Measurements from ENCODE around the gene KCNK7. TPM values are rescaled to one million over a fixed set of nuclear protein-coding genes. Genes with fewer than 3 reads are reported as not detected.

The KCNK7 gene
- total and polyA plus RNA-seq, 2 experiments from 2014 or later = 0.60 TPM; not detected in 1

DNA sequence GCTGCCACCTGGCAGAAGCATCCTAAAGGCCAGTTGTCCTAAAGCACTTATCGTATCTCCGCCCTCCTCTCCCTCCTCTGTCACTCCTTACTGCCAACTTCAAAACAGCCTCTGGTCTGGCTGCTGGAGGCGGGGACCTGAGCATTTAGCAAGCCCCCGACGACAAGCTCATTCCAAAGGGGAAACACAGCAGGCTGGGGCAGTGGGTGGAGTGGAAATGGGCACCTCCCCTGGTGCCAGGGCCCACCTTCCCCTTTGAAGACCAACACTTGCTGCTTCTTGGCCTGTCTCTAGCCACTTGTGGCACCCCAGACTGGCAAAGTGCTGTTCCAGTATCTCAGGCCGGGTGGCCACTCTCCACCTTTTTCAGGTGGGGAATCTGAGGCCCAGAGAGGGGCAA lies 14.8 kb upstream of the KCNK7 start:
- Histone ChIP-seq H3K36me3 (ENCODE audit: insufficient read depth) (no peaks in the 10 kb centered on the region), H3K4me1 (ENCODE audit: insufficient read depth) (peaks cover 21% of the 10 kb centered on the region), H3K4me3 (no peak overlapping the region), H3K27ac (ENCODE audit: low read depth) (no peak overlapping the region), H3K79me2 (replicated peaks; ENCODE audit: insufficient read depth) (peaks cover 11% of the 10 kb centered on the region; the same call in 1 of the 2 replicates), H3F3A (replicated peaks; ENCODE audit: low read depth) (peaks cover 21% of the 10 kb centered on the region), H3K9me2 (ENCODE audit: insufficient read depth) (no peaks in the 10 kb centered on the region), H3K4me2 (no peak overlapping the region), H3K27me3 (ENCODE audit: insufficient read depth) (no peaks in the 10 kb centered on the region), H4K20me1 (replicated peaks; ENCODE audit: insufficient read depth) (no peaks in the 10 kb centered on the region; the same call in 1 of the 2 replicates), H2AFZ (no peak overlapping the region)
- Mint-ChIP-seq H3K4me1 (peaks cover 17% of the 10 kb centered on the region), H3K9me3 (no peaks in the 10 kb centered on the region), H3K27ac (no peak overlapping the region; the same call in 1 of the 2 replicates), H3K27me3 (ENCODE audit: insufficient read depth, low read depth, poor library complexity) (peaks cover 22% of the 10 kb centered on the region), H3K36me3 (ENCODE audit: low read depth) (peaks cover 8% of the 10 kb centered on the region; the same call in 2 of the 3 replicates), H3K4me3 (no peak overlapping the region; the same call in 2 of the 3 replicates)
- no peak for ATAC-seq
- no peak for TF ChIP-seq EZH2phosphoT487 (IDR thresholded peaks at IDR 0.05; ENCODE audit: unreplicated experiment)
- TF ChIP-seq, protein P1, sequence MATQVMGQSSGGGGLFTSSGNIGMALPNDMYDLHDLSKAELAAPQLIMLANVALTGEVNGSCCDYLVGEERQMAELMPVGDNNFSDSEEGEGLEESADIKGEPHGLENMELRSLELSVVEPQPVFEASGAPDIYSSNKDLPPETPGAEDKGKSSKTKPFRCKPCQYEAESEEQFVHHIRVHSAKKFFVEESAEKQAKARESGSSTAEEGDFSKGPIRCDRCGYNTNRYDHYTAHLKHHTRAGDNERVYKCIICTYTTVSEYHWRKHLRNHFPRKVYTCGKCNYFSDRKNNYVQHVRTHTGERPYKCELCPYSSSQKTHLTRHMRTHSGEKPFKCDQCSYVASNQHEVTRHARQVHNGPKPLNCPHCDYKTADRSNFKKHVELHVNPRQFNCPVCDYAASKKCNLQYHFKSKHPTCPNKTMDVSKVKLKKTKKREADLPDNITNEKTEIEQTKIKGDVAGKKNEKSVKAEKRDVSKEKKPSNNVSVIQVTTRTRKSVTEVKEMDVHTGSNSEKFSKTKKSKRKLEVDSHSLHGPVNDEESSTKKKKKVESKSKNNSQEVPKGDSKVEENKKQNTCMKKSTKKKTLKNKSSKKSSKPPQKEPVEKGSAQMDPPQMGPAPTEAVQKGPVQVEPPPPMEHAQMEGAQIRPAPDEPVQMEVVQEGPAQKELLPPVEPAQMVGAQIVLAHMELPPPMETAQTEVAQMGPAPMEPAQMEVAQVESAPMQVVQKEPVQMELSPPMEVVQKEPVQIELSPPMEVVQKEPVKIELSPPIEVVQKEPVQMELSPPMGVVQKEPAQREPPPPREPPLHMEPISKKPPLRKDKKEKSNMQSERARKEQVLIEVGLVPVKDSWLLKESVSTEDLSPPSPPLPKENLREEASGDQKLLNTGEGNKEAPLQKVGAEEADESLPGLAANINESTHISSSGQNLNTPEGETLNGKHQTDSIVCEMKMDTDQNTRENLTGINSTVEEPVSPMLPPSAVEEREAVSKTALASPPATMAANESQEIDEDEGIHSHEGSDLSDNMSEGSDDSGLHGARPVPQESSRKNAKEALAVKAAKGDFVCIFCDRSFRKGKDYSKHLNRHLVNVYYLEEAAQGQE (IDR thresholded peaks at IDR 0.05; ENCODE audit: unreplicated experiment) = no peak
- no peak for TF ChIP-seq ZNF114 (CRISPR knock-in tag; IDR thresholded peaks at IDR 0.05)
- no peak for TF ChIP-seq STAT1 (IDR thresholded peaks at IDR 0.05; ENCODE audit: unreplicated experiment)
- TF ChIP-seq, protein P2, sequence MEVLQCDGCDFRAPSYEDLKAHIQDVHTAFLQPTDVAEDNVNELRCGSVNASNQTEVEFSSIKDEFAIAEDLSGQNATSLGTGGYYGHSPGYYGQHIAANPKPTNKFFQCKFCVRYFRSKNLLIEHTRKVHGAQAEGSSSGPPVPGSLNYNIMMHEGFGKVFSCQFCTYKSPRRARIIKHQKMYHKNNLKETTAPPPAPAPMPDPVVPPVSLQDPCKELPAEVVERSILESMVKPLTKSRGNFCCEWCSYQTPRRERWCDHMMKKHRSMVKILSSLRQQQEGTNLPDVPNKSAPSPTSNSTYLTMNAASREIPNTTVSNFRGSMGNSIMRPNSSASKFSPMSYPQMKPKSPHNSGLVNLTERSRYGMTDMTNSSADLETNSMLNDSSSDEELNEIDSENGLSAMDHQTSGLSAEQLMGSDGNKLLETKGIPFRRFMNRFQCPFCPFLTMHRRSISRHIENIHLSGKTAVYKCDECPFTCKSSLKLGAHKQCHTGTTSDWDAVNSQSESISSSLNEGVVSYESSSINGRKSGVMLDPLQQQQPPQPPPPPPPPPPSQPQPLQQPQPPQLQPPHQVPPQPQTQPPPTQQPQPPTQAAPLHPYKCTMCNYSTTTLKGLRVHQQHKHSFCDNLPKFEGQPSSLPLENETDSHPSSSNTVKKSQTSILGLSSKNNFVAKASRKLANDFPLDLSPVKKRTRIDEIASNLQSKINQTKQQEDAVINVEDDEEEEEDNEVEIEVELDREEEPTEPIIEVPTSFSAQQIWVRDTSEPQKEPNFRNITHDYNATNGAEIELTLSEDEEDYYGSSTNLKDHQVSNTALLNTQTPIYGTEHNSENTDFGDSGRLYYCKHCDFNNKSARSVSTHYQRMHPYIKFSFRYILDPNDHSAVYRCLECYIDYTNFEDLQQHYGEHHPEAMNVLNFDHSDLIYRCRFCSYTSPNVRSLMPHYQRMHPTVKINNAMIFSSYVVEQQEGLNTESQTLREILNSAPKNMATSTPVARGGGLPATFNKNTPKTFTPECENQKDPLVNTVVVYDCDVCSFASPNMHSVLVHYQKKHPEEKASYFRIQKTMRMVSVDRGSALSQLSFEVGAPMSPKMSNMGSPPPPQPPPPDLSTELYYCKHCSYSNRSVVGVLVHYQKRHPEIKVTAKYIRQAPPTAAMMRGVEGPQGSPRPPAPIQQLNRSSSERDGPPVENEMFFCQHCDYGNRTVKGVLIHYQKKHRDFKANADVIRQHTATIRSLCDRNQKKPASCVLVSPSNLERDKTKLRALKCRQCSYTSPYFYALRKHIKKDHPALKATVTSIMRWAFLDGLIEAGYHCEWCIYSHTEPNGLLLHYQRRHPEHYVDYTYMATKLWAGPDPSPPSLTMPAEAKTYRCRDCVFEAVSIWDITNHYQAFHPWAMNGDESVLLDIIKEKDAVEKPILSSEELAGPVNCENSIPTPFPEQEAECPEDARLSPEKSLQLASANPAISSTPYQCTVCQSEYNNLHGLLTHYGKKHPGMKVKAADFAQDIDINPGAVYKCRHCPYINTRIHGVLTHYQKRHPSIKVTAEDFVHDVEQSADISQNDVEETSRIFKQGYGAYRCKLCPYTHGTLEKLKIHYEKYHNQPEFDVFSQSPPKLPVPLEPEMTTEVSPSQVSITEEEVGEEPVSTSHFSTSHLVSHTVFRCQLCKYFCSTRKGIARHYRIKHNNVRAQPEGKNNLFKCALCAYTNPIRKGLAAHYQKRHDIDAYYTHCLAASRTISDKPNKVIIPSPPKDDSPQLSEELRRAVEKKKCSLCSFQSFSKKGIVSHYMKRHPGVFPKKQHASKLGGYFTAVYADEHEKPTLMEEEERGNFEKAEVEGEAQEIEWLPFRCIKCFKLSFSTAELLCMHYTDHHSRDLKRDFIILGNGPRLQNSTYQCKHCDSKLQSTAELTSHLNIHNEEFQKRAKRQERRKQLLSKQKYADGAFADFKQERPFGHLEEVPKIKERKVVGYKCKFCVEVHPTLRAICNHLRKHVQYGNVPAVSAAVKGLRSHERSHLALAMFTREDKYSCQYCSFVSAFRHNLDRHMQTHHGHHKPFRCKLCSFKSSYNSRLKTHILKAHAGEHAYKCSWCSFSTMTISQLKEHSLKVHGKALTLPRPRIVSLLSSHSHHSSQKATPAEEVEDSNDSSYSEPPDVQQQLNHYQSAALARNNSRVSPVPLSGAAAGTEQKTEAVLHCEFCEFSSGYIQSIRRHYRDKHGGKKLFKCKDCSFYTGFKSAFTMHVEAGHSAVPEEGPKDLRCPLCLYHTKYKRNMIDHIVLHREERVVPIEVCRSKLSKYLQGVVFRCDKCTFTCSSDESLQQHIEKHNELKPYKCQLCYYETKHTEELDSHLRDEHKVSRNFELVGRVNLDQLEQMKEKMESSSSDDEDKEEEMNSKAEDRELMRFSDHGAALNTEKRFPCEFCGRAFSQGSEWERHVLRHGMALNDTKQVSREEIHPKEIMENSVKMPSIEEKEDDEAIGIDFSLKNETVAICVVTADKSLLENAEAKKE (CRISPR knock-in tag; IDR thresholded peaks at IDR 0.05) = no peak
- no peak for TF ChIP-seq EZH2 (IDR thresholded peaks at IDR 0.05; ENCODE audit: low read depth, unreplicated experiment)
- TF ChIP-seq NANOG (IDR thresholded peaks at IDR 0.05; ENCODE audit: borderline replicate concordance) = no peak
- no peak for TF ChIP-seq JUNB (IDR thresholded peaks at IDR 0.05; ENCODE audit: unreplicated experiment)
- TF ChIP-seq, protein P3, sequence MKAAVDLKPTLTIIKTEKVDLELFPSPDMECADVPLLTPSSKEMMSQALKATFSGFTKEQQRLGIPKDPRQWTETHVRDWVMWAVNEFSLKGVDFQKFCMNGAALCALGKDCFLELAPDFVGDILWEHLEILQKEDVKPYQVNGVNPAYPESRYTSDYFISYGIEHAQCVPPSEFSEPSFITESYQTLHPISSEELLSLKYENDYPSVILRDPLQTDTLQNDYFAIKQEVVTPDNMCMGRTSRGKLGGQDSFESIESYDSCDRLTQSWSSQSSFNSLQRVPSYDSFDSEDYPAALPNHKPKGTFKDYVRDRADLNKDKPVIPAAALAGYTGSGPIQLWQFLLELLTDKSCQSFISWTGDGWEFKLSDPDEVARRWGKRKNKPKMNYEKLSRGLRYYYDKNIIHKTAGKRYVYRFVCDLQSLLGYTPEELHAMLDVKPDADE (IDR thresholded peaks at IDR 0.05) = no peak
- no peak for TF ChIP-seq POLR2AphosphoS5 (IDR thresholded peaks at IDR 0.05; ENCODE audit: low read depth)
- no peak for TF ChIP-seq CREB1 (CRISPR knock-in tag; IDR thresholded peaks at IDR 0.05; ENCODE audit: low read depth)
- TF ChIP-seq ZNF331 (CRISPR knock-in tag; IDR thresholded peaks at IDR 0.05; ENCODE audit: low read depth) = no peak
- TF ChIP-seq, protein P4, sequence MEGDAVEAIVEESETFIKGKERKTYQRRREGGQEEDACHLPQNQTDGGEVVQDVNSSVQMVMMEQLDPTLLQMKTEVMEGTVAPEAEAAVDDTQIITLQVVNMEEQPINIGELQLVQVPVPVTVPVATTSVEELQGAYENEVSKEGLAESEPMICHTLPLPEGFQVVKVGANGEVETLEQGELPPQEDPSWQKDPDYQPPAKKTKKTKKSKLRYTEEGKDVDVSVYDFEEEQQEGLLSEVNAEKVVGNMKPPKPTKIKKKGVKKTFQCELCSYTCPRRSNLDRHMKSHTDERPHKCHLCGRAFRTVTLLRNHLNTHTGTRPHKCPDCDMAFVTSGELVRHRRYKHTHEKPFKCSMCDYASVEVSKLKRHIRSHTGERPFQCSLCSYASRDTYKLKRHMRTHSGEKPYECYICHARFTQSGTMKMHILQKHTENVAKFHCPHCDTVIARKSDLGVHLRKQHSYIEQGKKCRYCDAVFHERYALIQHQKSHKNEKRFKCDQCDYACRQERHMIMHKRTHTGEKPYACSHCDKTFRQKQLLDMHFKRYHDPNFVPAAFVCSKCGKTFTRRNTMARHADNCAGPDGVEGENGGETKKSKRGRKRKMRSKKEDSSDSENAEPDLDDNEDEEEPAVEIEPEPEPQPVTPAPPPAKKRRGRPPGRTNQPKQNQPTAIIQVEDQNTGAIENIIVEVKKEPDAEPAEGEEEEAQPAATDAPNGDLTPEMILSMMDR (conservative IDR thresholded peaks at IDR 0.05; ENCODE audit: low read depth in 2 of 2) = no peak
- DNase-seq (ENCODE audit: low spot score) = no peak

Data from GM23338 (cell line).